Measurements from ENCODE around the gene TMOD3. TPM values are rescaled to one million over a fixed set of nuclear protein-coding genes. Genes with fewer than 3 reads are reported as not detected.

Gene TMOD3
- polyA plus RNA-seq, 1 experiment: 5.8 TPM

DNA sequence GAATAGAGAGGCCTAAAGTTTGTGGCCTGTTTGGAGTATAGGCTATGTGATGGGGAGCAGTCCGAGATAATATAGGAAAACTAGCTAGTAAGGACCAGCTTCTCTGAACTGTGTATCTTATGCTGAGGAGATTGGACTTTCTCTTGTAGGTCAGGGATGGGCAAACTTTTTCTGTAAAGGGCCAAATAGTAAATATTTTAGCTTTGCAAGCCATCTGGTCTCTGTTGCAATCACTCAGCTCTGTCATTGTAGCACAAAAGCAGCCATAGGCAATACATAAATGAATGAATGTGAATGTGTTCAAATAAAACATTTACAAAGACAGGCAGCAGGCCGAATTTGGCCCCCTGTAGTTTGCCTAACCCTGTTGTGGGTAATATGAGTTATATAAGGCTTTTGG, 24.5 kb downstream of the TMOD3 start:
- Histone ChIP-seq H3K36me3 (ENCODE audit: control insufficient read depth, insufficient read depth, low read length) (no peaks in the 10 kb centered on the region), H3K4me3 (ENCODE audit: low read depth, low read length) (no peak overlapping the region), H3K27me3 (ENCODE audit: control insufficient read depth, insufficient read depth, low read length) (no peaks in the 10 kb centered on the region)
- ChIA-PET POLR2A (interaction anchor here (0.6 kb wide), 1 partner anchor 26 kb away, joined by 6 read pairs; no protein-coding TSS in a partner anchor), CTCF (interaction anchor here (1.4 kb wide), 1 partner anchor 9 kb away, joined by 3 read pairs; no protein-coding TSS in a partner anchor)
- no peak for DNase-seq (ENCODE audit: low read depth)
- TF ChIP-seq, protein P1, sequence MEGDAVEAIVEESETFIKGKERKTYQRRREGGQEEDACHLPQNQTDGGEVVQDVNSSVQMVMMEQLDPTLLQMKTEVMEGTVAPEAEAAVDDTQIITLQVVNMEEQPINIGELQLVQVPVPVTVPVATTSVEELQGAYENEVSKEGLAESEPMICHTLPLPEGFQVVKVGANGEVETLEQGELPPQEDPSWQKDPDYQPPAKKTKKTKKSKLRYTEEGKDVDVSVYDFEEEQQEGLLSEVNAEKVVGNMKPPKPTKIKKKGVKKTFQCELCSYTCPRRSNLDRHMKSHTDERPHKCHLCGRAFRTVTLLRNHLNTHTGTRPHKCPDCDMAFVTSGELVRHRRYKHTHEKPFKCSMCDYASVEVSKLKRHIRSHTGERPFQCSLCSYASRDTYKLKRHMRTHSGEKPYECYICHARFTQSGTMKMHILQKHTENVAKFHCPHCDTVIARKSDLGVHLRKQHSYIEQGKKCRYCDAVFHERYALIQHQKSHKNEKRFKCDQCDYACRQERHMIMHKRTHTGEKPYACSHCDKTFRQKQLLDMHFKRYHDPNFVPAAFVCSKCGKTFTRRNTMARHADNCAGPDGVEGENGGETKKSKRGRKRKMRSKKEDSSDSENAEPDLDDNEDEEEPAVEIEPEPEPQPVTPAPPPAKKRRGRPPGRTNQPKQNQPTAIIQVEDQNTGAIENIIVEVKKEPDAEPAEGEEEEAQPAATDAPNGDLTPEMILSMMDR (IDR thresholded peaks at IDR 0.05; ENCODE audit: insufficient read depth, low read depth, low read length): no peak

DNA sequence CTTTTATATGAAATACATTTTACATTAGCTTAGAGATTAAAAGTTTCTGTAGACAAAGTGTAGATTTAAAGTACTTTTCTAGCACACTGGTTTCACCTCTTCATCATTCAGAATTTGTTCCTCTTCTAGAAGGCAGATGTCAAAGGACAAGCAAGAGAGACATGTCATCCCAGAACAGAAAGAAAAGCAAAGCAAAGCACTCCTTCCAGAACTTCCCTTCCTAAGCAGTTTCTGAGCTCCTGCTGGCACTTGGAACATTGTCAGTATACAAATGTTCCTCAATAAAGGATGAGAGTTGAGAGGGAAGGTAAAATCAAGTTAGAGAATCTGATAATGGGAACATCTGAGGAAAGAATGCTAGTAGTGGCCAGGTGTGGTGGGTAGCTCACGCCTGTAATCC, 26.2 kb downstream of the TMOD3 start:
- POLR2A ChIA-PET: interaction anchor here (0.6 to 0.7 kb wide), 2 partner anchors 13 to 49 kb away, joined by 3 read pairs; no protein-coding TSS in a partner anchor
- Histone ChIP-seq H3K27me3 (ENCODE audit: control insufficient read depth, insufficient read depth, low read length) (no peaks in the 10 kb centered on the region), H3K4me3 (ENCODE audit: low read depth, low read length) (no peak overlapping the region), H3K36me3 (ENCODE audit: control insufficient read depth, insufficient read depth, low read length) (peaks cover 2% of the 10 kb centered on the region)
- TF ChIP-seq, protein P1 (IDR thresholded peaks at IDR 0.05; ENCODE audit: insufficient read depth, low read depth, low read length): no peak
- no peak for DNase-seq (ENCODE audit: low read depth)
- CTCF ChIA-PET: interaction anchor here (1.1 to 1.5 kb wide), 2 partner anchors 33 to 79 kb away, joined by 4 to 5 read pairs; no protein-coding TSS in a partner anchor

DNA sequence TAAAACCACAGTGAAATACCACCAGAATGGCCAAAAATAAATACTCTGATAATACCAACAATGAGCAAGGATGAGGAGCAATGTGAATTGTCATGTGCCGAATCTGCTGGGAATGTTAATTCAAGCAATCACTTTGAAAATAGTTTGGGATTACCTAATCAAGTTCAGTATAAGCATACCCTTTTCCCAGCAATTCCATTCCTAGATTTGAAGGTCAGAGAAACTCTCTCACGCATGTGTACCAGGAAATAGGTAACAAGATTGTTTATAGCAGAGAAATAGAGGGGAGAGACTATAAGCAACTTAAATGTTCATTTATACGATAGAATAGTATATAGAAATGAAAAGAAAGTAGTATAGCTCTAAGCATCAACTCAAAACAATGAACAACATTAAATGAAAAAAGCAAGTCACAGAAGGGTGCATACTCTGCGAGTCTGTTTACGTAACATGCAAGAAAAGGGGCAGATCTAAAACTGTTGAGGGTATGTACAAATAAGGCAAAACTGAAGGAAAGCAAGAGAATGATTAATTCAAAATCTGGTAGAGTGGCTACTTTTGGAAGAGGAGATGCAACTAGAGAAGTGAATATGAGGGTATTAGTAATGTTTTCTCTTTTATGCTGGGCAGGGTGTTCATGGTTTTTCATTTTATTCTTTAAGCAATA, 27.4 kb downstream of the TMOD3 start:
- H3K27me3 ChIP-seq (ENCODE audit: control insufficient read depth, insufficient read depth, low read length): no peaks in the 10 kb centered on the region
- no peak overlapping the region for H3K4me3 ChIP-seq (ENCODE audit: low read depth, low read length)
- CTCF ChIA-PET: interaction anchor here (1.5 kb wide), 1 partner anchor 80 kb away, joined by 5 read pairs; no protein-coding TSS in a partner anchor
- POLR2A ChIA-PET: no interaction called here
- TF ChIP-seq, protein P1 (IDR thresholded peaks at IDR 0.05; ENCODE audit: insufficient read depth, low read depth, low read length): no peak
- peaks cover 2% of the 10 kb centered on the region for H3K36me3 ChIP-seq (ENCODE audit: control insufficient read depth, insufficient read depth, low read length)
- DNase-seq (ENCODE audit: low read depth): no peak

DNA sequence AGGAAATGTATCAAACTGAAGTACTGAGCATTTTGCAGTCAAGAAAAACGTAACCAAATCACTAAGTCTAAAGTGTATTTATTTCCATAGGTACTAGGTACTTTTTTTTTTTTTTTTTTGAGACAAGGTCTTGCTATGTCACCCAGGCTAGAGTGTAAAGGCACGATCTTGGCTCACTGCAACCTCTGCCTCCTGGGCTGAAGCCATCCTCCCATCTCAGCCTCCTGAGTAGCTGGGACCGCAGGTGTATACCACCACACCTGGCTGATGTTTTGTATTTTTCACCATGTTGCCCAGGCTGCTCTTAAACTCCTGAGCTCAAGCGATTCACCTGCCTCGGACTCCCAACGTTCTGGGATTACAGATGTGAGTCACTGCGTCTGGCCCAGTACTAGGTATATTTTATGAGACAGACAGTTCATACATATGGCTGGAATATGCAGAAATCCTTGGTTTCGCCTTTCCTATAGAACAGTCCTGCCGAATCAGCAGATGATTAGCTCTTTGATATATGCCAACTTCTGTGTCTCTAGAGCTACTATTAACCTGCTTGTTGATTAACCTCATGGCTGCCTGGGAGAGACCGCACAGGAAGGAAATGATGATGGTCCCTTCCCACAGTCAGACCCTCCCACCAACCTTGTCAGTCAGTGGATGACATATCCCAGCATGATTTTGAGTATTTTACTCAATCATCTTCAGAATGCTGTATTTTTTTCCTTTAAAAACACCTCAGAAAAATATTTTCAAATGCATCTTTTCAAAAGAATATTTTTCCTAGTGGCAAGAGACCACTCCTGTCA, 32.3 kb downstream of the TMOD3 start:
- DNase-seq (ENCODE audit: low read depth): no peak
- H3K36me3 ChIP-seq (ENCODE audit: control insufficient read depth, insufficient read depth, low read length): peaks cover 2% of the 10 kb centered on the region
- CTCF ChIA-PET: interaction anchor here (2.2 kb wide), 1 partner anchor 27 kb away, joined by 4 read pairs; no protein-coding TSS in a partner anchor
- H3K27me3 ChIP-seq (ENCODE audit: control insufficient read depth, insufficient read depth, low read length): no peaks in the 10 kb centered on the region
- H3K4me3 ChIP-seq (ENCODE audit: low read depth, low read length): no peak overlapping the region
- TF ChIP-seq, protein P1 (IDR thresholded peaks at IDR 0.05; ENCODE audit: insufficient read depth, low read depth, low read length): no peak
- POLR2A ChIA-PET: no interaction called here

DNA sequence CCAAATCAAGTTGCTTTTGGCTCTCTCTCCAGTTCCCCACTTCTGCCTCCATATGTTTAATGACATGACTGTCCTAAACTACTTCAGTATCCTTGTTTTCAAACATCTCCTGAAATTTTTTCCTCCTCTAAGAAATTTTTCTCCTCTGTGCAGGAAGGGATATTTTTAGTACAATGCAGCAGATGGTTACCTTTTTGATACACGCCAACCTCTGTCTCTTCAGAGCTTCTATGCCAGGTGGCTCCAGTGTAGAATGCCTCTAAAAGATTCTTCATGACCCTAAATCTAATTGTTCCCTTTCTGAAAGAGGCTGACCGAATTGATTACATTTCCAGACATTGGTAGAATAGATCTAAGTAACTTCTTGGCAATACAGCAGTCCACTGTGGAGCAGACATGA, 33.7 kb downstream of the TMOD3 start:
- no peak for DNase-seq (ENCODE audit: low read depth)
- POLR2A ChIA-PET: no interaction called here

More for the DNA sequence above, 33.7 kb downstream of the TMOD3 start:
- CTCF ChIA-PET: interaction anchor here (0.6 to 1.2 kb wide), 2 partner anchors 9 to 133 kb away, joined by 3 read pairs; no protein-coding TSS in a partner anchor
- TF ChIP-seq, protein P1 (IDR thresholded peaks at IDR 0.05; ENCODE audit: insufficient read depth, low read depth, low read length): no peak
- Histone ChIP-seq H3K27me3 (ENCODE audit: control insufficient read depth, insufficient read depth, low read length) (no peaks in the 10 kb centered on the region), H3K4me3 (ENCODE audit: low read depth, low read length) (no peak overlapping the region), H3K36me3 (ENCODE audit: control insufficient read depth, insufficient read depth, low read length) (peaks cover 2% of the 10 kb centered on the region)
